Panc1 (cell line): ENCODE measurements around the gene ZCWPW1. TPM values are rescaled to one million over a fixed set of nuclear protein-coding genes. Genes with fewer than 3 reads are reported as not detected.
"Not testable (repeated sequence)": the region's sequence is repeated elsewhere in the genome, so short reads cannot be mapped to it uniquely, and the experiment has no call there.

Source experiments
- ATAC-seq: fragments of 200-7000 bp; cut with Tn5 transposase; 2 replicates; pipeline ENCODE4 v1.9.1; 2020; ENCODE audit warnings: mild to moderate bottlenecking, moderate library complexity
- BruUV-seq: library from RNA; stranded (reverse); fragments of 400-500 nt; replicated peaks from 2 replicates; lab custom pipeline; 2021; lab: Mats Ljungman, UMichigan
- CTCF ChIA-PET: fragments of 300-600 bp; sonication (Branson Sonifier 250); formaldehyde crosslinking; loops from one replicate; lab custom pipeline; 2022; ENCODE audit warnings: antibody characterized with exemption; lab: Charles Lee
- POLR2A ChIA-PET: fragments of 300-600 bp; sonication (Branson Sonifier 250); formaldehyde crosslinking; loops from one replicate; lab custom pipeline; 2022; ENCODE audit warnings: antibody characterized with exemption; lab: Charles Lee
- DNase-seq: peaks from one replicate; pipeline ENCODE4 v3.0.0-alpha.2; 2010; ENCODE audit warnings: low read depth, low spot score
- H3K27ac ChIP-seq: 2 replicates; pipeline ENCODE4 v1.5.1; 2011; ENCODE audit warnings: mild to moderate bottlenecking, low read length, inconsistent platforms
- H3K27me3 ChIP-seq: fragments of 200-500 bp; sonication (Bioruptor generic); 2 replicates; pipeline ENCODE4 v1.6.0; 2014; ENCODE audit warnings: low read length, inconsistent platforms; ENCODE audit not compliant: control insufficient read depth, insufficient read depth
- H3K36me3 ChIP-seq: fragments of 200-500 bp; sonication (Bioruptor generic); 2 replicates; pipeline ENCODE4 v1.5.1; 2014; ENCODE audit warnings: inconsistent platforms, mild to moderate bottlenecking, low read length, moderate library complexity; ENCODE audit not compliant: control insufficient read depth, insufficient read depth
- H3K4me1 ChIP-seq: 2 replicates; pipeline ENCODE4 v1.5.1; 2011; ENCODE audit warnings: inconsistent platforms, mild to moderate bottlenecking, low read length, moderate library complexity; ENCODE audit not compliant: control insufficient read depth, insufficient read depth
- H3K4me3 ChIP-seq, 2 experiments: 2 replicates each; pipeline ENCODE4 v1.5.1; 2011 to 2012; ENCODE audit warnings: low read depth in 2 of 2, low read length in 2 of 2, mild to moderate bottlenecking in 2 of 2, inconsistent platforms in 1 of 2, moderate library complexity in 1 of 2
- H3K9me3 ChIP-seq: fragments of 200-500 bp; sonication (Bioruptor generic); 2 replicates; pipeline ENCODE4 v1.5.1; 2014; ENCODE audit warnings: low read depth, mild to moderate bottlenecking, inconsistent platforms, low read length, moderate library complexity; ENCODE audit not compliant: control insufficient read depth, insufficient read depth
- POLR2AphosphoS5 ChIP-seq: IDR thresholded peaks from 2 replicates; pipeline ENCODE4 v1.6.1; 2012; ENCODE audit warnings: mild to moderate bottlenecking, low read depth, low read length, moderate library complexity
- SIN3A ChIP-seq: IDR thresholded peaks from 2 replicates; pipeline ENCODE4 v1.6.1; 2012; ENCODE audit warnings: low read depth, mild to moderate bottlenecking, low read length, moderate library complexity, borderline replicate concordance; ENCODE audit not compliant: insufficient read depth
- TCF7L2 ChIP-seq: IDR thresholded peaks from 2 replicates; pipeline ENCODE4 v1.6.1; 2011; ENCODE audit warnings: mild to moderate bottlenecking, low read depth, low read length, inconsistent platforms
- in situ Hi-C: cut with HindIII; loops from 2 replicates; pipeline ENCODE4 v1.10.0; 2016; ENCODE audit warnings: low sequenced_read_pairs, low pct_unique_long_range_greater_than_20kb
- intact Hi-C: fragments of 100-400 bp; cut with micrococcal nuclease; formaldehyde crosslinking; loops from one replicate; pipeline ENCODE4 v1.10.0; 2022; ENCODE audit not compliant: unreplicated experiment
- total RNA-seq: library from RNA; stranded (reverse); gene quantifications from one replicate; pipeline ENCODE4 v1.2.1, GENCODE V29; 2021; ENCODE audit not compliant: unreplicated experiment
- TF ChIP-seq, protein P1 (sequence below), 2 experiments: IDR thresholded peaks; 2 replicates each; pipeline ENCODE4 v1.6.1; 2011 to 2012; ENCODE audit warnings: low read depth in 2 of 2, control low read depth in 1 of 2, low read length in 1 of 2, mild to moderate bottlenecking in 1 of 2, moderate library complexity in 1 of 2; ENCODE audit not compliant: insufficient read depth in 1 of 2
- TF ChIP-seq, protein P2 (sequence below): fragments of 450-650 bp; IDR thresholded peaks from 2 replicates; pipeline ENCODE4 v1.5.1; 2017; ENCODE audit warnings: mild to moderate bottlenecking

ZCWPW1 gene
- total RNA-seq, 1 experiment from 2014 or later, result 6.5 TPM

DNA sequence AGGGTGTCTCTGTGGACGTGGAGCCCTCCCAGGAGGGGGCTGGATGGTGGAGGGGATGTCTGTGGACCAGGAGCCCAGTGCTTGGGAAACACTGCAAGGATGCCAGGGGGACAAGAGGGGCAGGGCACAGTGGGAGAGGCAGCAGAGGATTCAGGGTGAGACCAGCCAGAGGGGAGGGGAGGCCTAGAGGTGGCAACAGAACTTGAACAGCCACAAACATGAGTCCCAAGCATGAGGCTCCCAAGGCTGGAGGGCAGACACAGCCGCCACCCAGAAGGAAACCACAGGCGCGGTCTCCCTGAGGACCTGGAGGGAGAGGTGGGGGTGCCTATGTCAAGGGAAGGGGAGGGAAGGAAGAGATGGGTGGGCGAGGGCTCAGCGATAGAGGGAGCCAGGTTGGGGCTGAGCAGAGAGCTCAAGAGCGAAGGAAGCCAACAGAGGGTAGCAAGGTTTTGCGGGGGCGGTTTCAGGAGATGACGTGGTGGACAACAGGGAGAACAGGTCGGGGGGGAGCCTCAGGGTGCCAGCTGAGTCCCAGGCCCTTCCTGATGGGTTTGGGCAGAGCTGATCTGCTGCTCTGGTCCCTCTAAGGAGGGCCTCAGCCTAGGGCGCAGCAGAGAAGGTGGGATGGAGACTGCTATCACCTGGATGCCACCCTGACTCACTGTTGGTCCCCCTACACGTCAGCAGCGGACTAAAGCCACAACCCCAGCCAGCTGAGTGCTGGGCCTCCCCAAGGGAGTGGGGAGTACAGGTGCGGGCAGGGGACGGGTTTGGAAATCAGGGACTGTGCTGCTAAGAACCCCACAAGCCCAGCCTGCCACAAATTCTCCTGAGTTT, 61.9 kb downstream of the ZCWPW1 start:
- Histone ChIP-seq H3K27me3 (no peaks in the 10 kb centered on the region), H3K27ac (no peak overlapping the region), H3K4me3 (no peak overlapping the region), H3K9me3 (no peaks in the 10 kb centered on the region), H3K36me3 (peaks cover 6% of the 10 kb centered on the region; the same call in 1 of the 2 replicates), H3K4me1 (0 out of 2 replicates have a peak, but pooled peaks cover 3% of the 10 kb centered on the region)
- CTCF ChIA-PET, result interaction anchor here (0.7 kb wide), 1 partner anchor 39 kb away, joined by 3 read pairs; no protein-coding TSS in a partner anchor
- no TSS peak for BruUV-seq
- ATAC-seq (peak; percentile 46), DNase-seq (no peak)
- POLR2A ChIA-PET, result no interaction called here
- intact Hi-C loops, result no loop called here
- in situ Hi-C loops, result no loop called here
- TF ChIP-seq POLR2AphosphoS5, result peak; percentile 79
- TF ChIP-seq, protein P1, sequence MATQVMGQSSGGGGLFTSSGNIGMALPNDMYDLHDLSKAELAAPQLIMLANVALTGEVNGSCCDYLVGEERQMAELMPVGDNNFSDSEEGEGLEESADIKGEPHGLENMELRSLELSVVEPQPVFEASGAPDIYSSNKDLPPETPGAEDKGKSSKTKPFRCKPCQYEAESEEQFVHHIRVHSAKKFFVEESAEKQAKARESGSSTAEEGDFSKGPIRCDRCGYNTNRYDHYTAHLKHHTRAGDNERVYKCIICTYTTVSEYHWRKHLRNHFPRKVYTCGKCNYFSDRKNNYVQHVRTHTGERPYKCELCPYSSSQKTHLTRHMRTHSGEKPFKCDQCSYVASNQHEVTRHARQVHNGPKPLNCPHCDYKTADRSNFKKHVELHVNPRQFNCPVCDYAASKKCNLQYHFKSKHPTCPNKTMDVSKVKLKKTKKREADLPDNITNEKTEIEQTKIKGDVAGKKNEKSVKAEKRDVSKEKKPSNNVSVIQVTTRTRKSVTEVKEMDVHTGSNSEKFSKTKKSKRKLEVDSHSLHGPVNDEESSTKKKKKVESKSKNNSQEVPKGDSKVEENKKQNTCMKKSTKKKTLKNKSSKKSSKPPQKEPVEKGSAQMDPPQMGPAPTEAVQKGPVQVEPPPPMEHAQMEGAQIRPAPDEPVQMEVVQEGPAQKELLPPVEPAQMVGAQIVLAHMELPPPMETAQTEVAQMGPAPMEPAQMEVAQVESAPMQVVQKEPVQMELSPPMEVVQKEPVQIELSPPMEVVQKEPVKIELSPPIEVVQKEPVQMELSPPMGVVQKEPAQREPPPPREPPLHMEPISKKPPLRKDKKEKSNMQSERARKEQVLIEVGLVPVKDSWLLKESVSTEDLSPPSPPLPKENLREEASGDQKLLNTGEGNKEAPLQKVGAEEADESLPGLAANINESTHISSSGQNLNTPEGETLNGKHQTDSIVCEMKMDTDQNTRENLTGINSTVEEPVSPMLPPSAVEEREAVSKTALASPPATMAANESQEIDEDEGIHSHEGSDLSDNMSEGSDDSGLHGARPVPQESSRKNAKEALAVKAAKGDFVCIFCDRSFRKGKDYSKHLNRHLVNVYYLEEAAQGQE (IDR thresholded peaks at IDR 0.05; ENCODE audit: insufficient read depth in 1 of 2, low read depth in 2 of 2, low read length in 1 of 2), result no peak; a peak in 1 of 4 replicates

DNA sequence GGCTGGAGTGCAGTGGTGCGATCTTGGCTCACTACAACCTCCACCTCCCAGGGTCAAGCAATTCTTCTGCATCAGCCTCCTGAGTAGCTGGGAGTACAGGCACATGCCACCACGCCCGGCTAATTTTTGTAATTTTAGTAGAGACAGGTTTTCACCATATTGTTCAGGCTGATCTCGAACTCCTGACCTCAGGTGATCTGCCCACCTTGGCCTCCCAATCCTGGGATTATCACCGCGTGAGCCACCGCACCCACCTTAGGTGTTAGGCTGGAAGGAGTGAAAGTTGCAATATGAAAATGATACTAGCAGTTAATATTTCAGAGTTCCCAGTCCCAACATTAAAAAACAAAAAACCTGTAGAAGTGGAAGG, 62.5 kb downstream of the ZCWPW1 start:
- ATAC-seq, CTCF ChIA-PET, H3K27me3 ChIP-seq, H3K36me3 ChIP-seq, H3K9me3 ChIP-seq, H3K4me1 ChIP-seq, BruUV-seq, in situ Hi-C loops, H3K27ac ChIP-seq, DNase-seq, intact Hi-C loops, H3K4me3 ChIP-seq, POLR2A ChIA-PET: not testable (repeated sequence)

DNA sequence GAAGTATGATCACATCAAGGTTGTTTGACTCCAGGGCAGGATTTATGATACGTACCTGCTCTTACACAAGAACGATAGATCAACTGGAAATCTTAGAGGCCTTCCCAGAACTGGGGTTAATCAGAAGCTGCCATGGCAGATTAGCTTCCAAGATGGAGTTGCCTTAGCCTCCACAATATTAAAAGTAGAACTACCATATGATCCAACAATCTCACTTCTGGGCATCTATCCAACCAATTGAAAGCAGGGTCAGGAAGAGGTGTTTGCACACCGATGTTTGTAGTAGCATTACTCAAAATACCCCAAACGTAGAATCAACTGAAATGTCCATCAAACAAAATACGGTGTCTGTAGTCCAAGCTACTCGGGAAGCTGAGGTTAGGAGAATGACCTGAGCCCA, 64.0 kb downstream of the ZCWPW1 start:
- no TSS peak for BruUV-seq
- peaks cover 7% of the 10 kb centered on the region; the same call in 1 of the 2 replicates for H3K36me3 ChIP-seq
- POLR2A ChIA-PET, result no interaction called here

More for the DNA sequence above, 64.0 kb downstream of the ZCWPW1 start:
- no peak for ATAC-seq
- in situ Hi-C loops (no loop called here), intact Hi-C loops (no loop called here)
- no peak for DNase-seq
- Histone ChIP-seq H3K4me3 (no peak overlapping the region), H3K27ac (no peak overlapping the region), H3K27me3 (no peaks in the 10 kb centered on the region), H3K4me1 (0 out of 2 replicates have a peak, but pooled peaks cover 3% of the 10 kb centered on the region), H3K9me3 (no peaks in the 10 kb centered on the region)
- CTCF ChIA-PET, result no interaction called here
- TF ChIP-seq, protein P1 (IDR thresholded peaks at IDR 0.05; ENCODE audit: insufficient read depth in 1 of 2, low read depth in 2 of 2, low read length in 1 of 2), result no peak
- TF ChIP-seq, protein P2, sequence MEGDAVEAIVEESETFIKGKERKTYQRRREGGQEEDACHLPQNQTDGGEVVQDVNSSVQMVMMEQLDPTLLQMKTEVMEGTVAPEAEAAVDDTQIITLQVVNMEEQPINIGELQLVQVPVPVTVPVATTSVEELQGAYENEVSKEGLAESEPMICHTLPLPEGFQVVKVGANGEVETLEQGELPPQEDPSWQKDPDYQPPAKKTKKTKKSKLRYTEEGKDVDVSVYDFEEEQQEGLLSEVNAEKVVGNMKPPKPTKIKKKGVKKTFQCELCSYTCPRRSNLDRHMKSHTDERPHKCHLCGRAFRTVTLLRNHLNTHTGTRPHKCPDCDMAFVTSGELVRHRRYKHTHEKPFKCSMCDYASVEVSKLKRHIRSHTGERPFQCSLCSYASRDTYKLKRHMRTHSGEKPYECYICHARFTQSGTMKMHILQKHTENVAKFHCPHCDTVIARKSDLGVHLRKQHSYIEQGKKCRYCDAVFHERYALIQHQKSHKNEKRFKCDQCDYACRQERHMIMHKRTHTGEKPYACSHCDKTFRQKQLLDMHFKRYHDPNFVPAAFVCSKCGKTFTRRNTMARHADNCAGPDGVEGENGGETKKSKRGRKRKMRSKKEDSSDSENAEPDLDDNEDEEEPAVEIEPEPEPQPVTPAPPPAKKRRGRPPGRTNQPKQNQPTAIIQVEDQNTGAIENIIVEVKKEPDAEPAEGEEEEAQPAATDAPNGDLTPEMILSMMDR, result no peak
- TF ChIP-seq POLR2AphosphoS5 (peak; percentile 63), TCF7L2 (no peak), SIN3A (no peak)
